Measurements from ENCODE around the gene CAMK1D. TPM values are rescaled to one million over a fixed set of nuclear protein-coding genes. Genes with fewer than 3 reads are reported as not detected.
A peak's percentile ranks its signal among the peaks of the same experiment; 100 is the strongest.

The CAMK1D gene
- polyA plus RNA-seq, 1 of the 3 experiments (the other 2 are of a cell fraction), result 4.1 TPM

DNA sequence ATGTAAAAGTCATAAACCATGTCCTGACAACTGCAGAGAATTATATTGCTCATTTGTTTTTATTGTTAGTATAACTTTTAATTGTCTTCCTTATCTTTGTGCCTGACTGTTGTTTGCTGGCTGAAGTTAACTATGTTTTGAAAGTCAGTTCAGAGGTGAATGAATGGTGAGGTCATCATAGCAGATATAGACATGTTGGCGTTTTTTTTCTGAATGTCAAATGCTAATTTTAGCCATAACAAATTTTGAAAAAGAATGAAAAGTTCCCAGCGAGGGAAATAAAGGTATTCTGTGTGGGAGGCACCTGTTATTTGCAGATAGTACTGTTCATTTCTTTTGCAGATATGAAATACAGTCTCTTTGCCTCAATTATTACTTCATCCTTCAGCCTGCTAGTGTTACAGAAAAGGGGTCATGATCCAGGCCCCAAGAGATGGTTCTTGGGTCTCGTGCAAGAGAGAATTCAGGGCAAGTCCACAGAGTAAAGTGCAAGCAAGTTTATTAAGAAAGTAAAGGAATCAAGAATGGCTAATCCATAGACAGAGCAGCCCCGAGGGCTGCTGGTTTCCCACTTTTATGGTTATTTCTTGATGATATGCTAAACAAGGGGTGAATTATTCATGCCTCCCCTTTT is 96.5 kb downstream of the CAMK1D start:
- ChIA-PET POLR2A (no interaction called here), CTCF (no interaction called here)
- Histone ChIP-seq H3K4me3 (ENCODE audit: low read depth in 2 of 2, low read length in 1 of 2) (no peak overlapping the region), H3K4me1 (ENCODE audit: control insufficient read depth in 1 of 2, insufficient read depth in 2 of 2, low read depth in 1 of 2, low read length in 1 of 2) (no peaks in the 10 kb centered on the region), H3K9ac (no peak overlapping the region), H3K9me2 (no peaks in the 10 kb centered on the region), H3K36me3 (replicated peaks in 1 of 2; ENCODE audit: control insufficient read depth in 1 of 2, insufficient read depth in 2 of 2, low read length in 1 of 2) (no peaks in the 10 kb centered on the region), H3F3A (replicated peaks; ENCODE audit: insufficient read depth) (peaks cover 3% of the 10 kb centered on the region), H3K4me2 (no peak overlapping the region), H3K27ac (ENCODE audit: low read depth in 2 of 2, low read length in 1 of 2) (no peak overlapping the region), H3K27me3 (ENCODE audit: insufficient read depth) (no peaks in the 10 kb centered on the region), H4K20me1 (ENCODE audit: insufficient read depth) (no peaks in the 10 kb centered on the region), H3K9me3 (no peaks in the 10 kb centered on the region), H3K79me2 (ENCODE audit: insufficient read depth) (no peaks in the 10 kb centered on the region), H2AFZ (ENCODE audit: low read depth) (no peak overlapping the region)
- no peak for DNase-seq
- no peak for TF ChIP-seq TCF12 (IDR thresholded peaks at IDR 0.05)
- TF ChIP-seq GATA2 (CRISPR knock-in tag; IDR thresholded peaks at IDR 0.05), result no peak
- TF ChIP-seq YY1 (IDR thresholded peaks at IDR 0.05; ENCODE audit: low read depth), result no peak
- TF ChIP-seq GABPA (IDR thresholded peaks at IDR 0.05; ENCODE audit: low read depth), result no peak
- TF ChIP-seq PBX3 (IDR thresholded peaks at IDR 0.05), result no peak
- no peak for TF ChIP-seq TEAD4 (IDR thresholded peaks at IDR 0.05; ENCODE audit: borderline replicate concordance, insufficient read depth)
- TF ChIP-seq, protein P1, sequence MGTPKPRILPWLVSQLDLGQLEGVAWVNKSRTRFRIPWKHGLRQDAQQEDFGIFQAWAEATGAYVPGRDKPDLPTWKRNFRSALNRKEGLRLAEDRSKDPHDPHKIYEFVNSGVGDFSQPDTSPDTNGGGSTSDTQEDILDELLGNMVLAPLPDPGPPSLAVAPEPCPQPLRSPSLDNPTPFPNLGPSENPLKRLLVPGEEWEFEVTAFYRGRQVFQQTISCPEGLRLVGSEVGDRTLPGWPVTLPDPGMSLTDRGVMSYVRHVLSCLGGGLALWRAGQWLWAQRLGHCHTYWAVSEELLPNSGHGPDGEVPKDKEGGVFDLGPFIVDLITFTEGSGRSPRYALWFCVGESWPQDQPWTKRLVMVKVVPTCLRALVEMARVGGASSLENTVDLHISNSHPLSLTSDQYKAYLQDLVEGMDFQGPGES (IDR thresholded peaks at IDR 0.05; ENCODE audit: low read depth, low read length), result no peak
- no peak for TF ChIP-seq RCOR1 (IDR thresholded peaks at IDR 0.05; ENCODE audit: low read length)
- TF ChIP-seq USF2 (IDR thresholded peaks at IDR 0.05; ENCODE audit: borderline replicate concordance, low read depth, low read length), result no peak
- TF ChIP-seq MAX (IDR thresholded peaks at IDR 0.05; ENCODE audit: low read depth), result no peak
- 82% methylated on average over 4 of the region's 4 CpGs for WGBS (ENCODE audit: low lambda C conversion rate)

DNA sequence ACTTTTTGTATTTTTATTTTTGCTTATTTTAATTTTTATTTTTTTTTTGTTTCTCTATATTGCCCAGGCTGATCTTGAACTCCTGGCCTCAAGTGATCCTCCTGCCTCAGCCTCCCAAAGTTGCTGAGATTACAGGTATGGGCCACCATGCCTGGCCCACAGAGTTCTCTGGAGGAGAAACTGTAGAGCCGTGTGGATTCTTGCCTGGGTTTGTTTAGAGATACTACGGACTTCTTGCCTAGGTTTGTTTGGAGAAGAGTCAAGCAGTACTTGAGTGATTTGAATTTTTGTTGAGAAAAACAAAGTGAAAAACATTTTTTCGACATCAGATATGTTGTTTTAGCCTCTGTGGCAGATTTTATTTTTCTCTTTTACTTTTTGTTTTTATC is 99.0 kb downstream of the CAMK1D start:
- Histone ChIP-seq H3K9ac (no peak overlapping the region), H3K9me3 (no peaks in the 10 kb centered on the region)
- TF ChIP-seq ZBTB33 (IDR thresholded peaks at IDR 0.05; ENCODE audit: borderline replicate concordance, low read depth) (no peak), RFX5 (IDR thresholded peaks at IDR 0.05; ENCODE audit: low read length) (no peak), YY1 (IDR thresholded peaks at IDR 0.05; ENCODE audit: low read depth) (no peak), JUND (IDR thresholded peaks at IDR 0.05) (no peak), GATA2 (CRISPR knock-in tag; IDR thresholded peaks at IDR 0.05) (no peak), MEF2A (IDR thresholded peaks at IDR 0.05; ENCODE audit: borderline replicate concordance, low read depth) (no peak), USF2 (IDR thresholded peaks at IDR 0.05; ENCODE audit: borderline replicate concordance, low read depth, low read length) (no peak), PBX3 (IDR thresholded peaks at IDR 0.05) (no peak), EP300 (IDR thresholded peaks at IDR 0.05; ENCODE audit: borderline replicate concordance in 1 of 2, low read depth in 1 of 2, low read length in 1 of 2) (no peak), TCF12 (IDR thresholded peaks at IDR 0.05) (no peak)
- TF ChIP-seq, protein P1 (IDR thresholded peaks at IDR 0.05; ENCODE audit: low read depth, low read length), result no peak

More for the DNA sequence above, 99.0 kb downstream of the CAMK1D start:
- no peak overlapping the region for H3K4me3 ChIP-seq (ENCODE audit: low read depth in 2 of 2, low read length in 1 of 2)
- ChIA-PET CTCF (no interaction called here), POLR2A (no interaction called here)
- H3K27me3 ChIP-seq (ENCODE audit: insufficient read depth), result no peaks in the 10 kb centered on the region
- H3K79me2 ChIP-seq (ENCODE audit: insufficient read depth), result no peaks in the 10 kb centered on the region
- H3K36me3 ChIP-seq (replicated peaks in 1 of 2; ENCODE audit: control insufficient read depth in 1 of 2, insufficient read depth in 2 of 2, low read length in 1 of 2), result no peaks in the 10 kb centered on the region
- H3F3A ChIP-seq (replicated peaks; ENCODE audit: insufficient read depth), result peaks cover 3% of the 10 kb centered on the region
- 63% methylated on average over 3 of the region's 3 CpGs for WGBS (ENCODE audit: low lambda C conversion rate)
- DNase-seq, result no peak
- peak overlapping the region; percentile 26; the same call in 1 of the 2 replicates for H3K4me2 ChIP-seq
- H3K9me2 ChIP-seq, result no peaks in the 10 kb centered on the region
- peak overlapping the region; percentile 23 to 75; a peak in 3 of 4 replicates for H3K27ac ChIP-seq (ENCODE audit: low read depth in 2 of 2, low read length in 1 of 2)
- no peaks in the 10 kb centered on the region for H3K4me1 ChIP-seq (ENCODE audit: control insufficient read depth in 1 of 2, insufficient read depth in 2 of 2, low read depth in 1 of 2, low read length in 1 of 2)
- no peak overlapping the region for H2AFZ ChIP-seq (ENCODE audit: low read depth)
- no peaks in the 10 kb centered on the region for H4K20me1 ChIP-seq (ENCODE audit: insufficient read depth)

Measured in SK-N-SH (cell line).